Measurements from ENCODE around the gene MGRN1.

- TF ChIP-seq POLR2A (IDR thresholded peaks at IDR 0.05) (no peak), POLR2AphosphoS5 (IDR thresholded peaks at IDR 0.05; ENCODE audit: insufficient read depth in 1 of 2, low read depth in 1 of 2) (no peak)
Observed at GRCh38 chr16:4610011-4611005, 14.3 kb upstream of the MGRN1 start.
